Measurements from ENCODE around the gene SMYD3.

Gene SMYD3

DNA sequence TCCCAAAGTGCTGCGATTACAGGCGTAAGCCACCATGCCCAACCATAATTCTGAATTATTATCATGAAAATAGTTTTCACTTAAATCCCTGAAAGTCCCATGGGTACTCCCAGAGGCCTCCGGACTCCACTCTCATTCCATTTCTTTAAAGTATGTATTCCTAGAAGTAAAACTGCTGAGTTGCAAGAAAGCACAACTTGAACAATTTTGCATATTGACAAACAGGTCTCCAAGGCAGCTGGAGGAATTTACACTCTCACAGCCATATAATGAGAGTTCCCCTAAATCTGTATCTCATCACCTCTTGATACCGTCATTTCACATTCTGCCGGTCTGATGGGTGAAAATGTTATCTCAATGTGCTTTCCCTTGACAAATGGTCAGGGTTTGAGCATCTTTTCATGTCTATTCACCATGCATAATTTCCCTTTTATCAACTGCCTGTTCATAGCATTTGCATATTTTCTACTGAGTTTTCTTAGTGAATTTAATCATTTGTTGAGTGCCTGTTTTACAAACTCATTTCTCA is 129.4 kb downstream of the SMYD3 start:
- H3K4me2 ChIP-seq, result no peak overlapping the region
- no peak overlapping the region for H3K27ac ChIP-seq
- no peaks in the 10 kb centered on the region for H4K20me1 ChIP-seq (ENCODE audit: insufficient read depth)
- no peak overlapping the region for H2AFZ ChIP-seq (ENCODE audit: low read depth)
- no peaks in the 10 kb centered on the region for H3K79me2 ChIP-seq (ENCODE audit: insufficient read depth, low read depth)
- TF ChIP-seq CTCF (conservative IDR thresholded peaks at IDR 0.05; ENCODE audit: low read depth, low read length), result no peak
- H3K27me3 ChIP-seq (ENCODE audit: insufficient read depth, low read depth), result no peaks in the 10 kb centered on the region
- no peak overlapping the region for H3K9ac ChIP-seq
- no peaks in the 10 kb centered on the region for H3K4me1 ChIP-seq (ENCODE audit: low read depth, poor library complexity, severe bottlenecking)
- no peak overlapping the region for H3K4me3 ChIP-seq (IDR thresholded peaks at IDR 0.05; ENCODE audit: insufficient read depth, low read depth, low read length)
- no peaks in the 10 kb centered on the region for H3K36me3 ChIP-seq (ENCODE audit: insufficient read depth)

DNA sequence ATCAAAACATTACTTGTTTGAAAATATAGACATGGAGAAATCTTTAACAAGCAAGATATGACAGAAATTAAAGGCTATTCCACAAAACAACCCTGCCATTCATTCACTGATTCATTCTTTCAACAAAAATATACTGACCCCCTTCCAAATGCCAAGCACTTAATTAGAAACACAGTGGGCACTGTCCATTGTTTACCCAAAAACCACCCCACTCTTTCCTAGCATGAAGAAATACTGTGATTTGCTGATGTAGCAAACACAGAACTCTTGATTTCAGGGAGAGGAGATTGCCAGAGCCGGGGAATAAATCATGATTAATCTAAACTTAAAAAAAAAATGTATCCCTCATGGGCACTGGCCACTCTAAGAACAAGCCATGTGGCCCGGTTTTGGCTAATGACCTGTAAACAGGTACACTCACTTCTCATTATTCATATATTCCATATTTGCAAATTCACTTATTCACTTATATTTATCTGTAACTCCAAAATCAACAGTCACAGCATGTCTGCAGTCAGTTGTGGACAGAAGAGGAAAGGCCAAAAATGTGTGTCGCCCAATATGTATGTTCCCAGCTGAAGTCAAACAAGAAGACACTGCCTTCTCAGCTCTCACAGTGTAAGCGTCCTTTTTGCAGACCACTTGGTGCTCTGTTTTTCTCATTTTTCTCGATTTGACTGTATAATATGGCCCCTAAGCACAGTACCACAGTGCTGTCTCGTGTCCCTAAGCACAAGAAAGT is 133.1 kb downstream of the SMYD3 start:
- no peaks in the 10 kb centered on the region for H3K36me3 ChIP-seq (ENCODE audit: insufficient read depth)
- H3K4me3 ChIP-seq (IDR thresholded peaks at IDR 0.05; ENCODE audit: insufficient read depth, low read depth, low read length), result no peak overlapping the region
- no peak overlapping the region for H3K4me2 ChIP-seq
- no peak overlapping the region for H2AFZ ChIP-seq (ENCODE audit: low read depth)
- no peak overlapping the region for H3K9ac ChIP-seq
- H3K27me3 ChIP-seq (ENCODE audit: insufficient read depth, low read depth), result no peaks in the 10 kb centered on the region
- no peak overlapping the region for H3K27ac ChIP-seq
- no peak for TF ChIP-seq CTCF (conservative IDR thresholded peaks at IDR 0.05; ENCODE audit: low read depth, low read length)
- no peaks in the 10 kb centered on the region for H4K20me1 ChIP-seq (ENCODE audit: insufficient read depth)
- no peaks in the 10 kb centered on the region for H3K79me2 ChIP-seq (ENCODE audit: insufficient read depth, low read depth)
- H3K4me1 ChIP-seq (ENCODE audit: low read depth, poor library complexity, severe bottlenecking), result no peaks in the 10 kb centered on the region

- H3K9ac ChIP-seq, result no peak overlapping the region
- no peak overlapping the region for H3K27ac ChIP-seq
- H3K4me1 ChIP-seq (ENCODE audit: low read depth, poor library complexity, severe bottlenecking), result no peaks in the 10 kb centered on the region
- H3K4me2 ChIP-seq, result no peak overlapping the region
- TF ChIP-seq CTCF (conservative IDR thresholded peaks at IDR 0.05; ENCODE audit: low read depth, low read length), result no peak
- H3K4me3 ChIP-seq (IDR thresholded peaks at IDR 0.05; ENCODE audit: insufficient read depth, low read depth, low read length), result no peak overlapping the region
- H4K20me1 ChIP-seq (ENCODE audit: insufficient read depth), result no peaks in the 10 kb centered on the region
- H3K27me3 ChIP-seq (ENCODE audit: insufficient read depth, low read depth), result no peaks in the 10 kb centered on the region
- H3K79me2 ChIP-seq (ENCODE audit: insufficient read depth, low read depth), result no peaks in the 10 kb centered on the region
- no peaks in the 10 kb centered on the region for H3K36me3 ChIP-seq (ENCODE audit: insufficient read depth)
- no peak overlapping the region for H2AFZ ChIP-seq (ENCODE audit: low read depth)
Observed at GRCh38 chr1:246372559-246372958, 134.5 kb downstream of the SMYD3 start.

DNA sequence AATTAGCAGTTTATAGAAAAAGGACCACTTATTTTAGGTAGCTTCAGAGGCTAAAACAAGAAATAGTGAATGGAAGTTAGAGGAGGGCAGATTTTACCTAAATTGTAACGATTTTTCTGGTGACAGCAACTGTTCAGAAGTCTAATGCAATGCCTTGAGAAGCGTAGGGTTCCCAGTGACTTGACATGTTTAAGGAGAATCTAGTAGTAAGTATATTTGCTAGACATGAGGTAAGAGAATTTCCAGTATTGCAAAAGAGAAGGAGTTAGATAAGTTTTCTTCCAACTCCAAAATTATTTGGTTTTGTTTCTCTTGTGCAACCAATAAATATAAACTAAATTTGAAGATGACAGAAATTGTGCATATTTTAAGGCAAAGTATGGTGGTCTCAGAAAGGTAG is 140.0 kb downstream of the SMYD3 start:
- Histone ChIP-seq H3K4me2 (no peak overlapping the region), H3K4me1 (ENCODE audit: low read depth, poor library complexity, severe bottlenecking) (peaks cover 8% of the 10 kb centered on the region), H3K27ac (no peak overlapping the region), H3K36me3 (ENCODE audit: insufficient read depth) (no peaks in the 10 kb centered on the region), H3K9ac (no peak overlapping the region), H3K79me2 (ENCODE audit: insufficient read depth, low read depth) (no peaks in the 10 kb centered on the region), H2AFZ (ENCODE audit: low read depth) (no peak overlapping the region), H3K4me3 (IDR thresholded peaks at IDR 0.05; ENCODE audit: insufficient read depth, low read depth, low read length) (no peak overlapping the region), H4K20me1 (ENCODE audit: insufficient read depth) (no peaks in the 10 kb centered on the region), H3K27me3 (ENCODE audit: insufficient read depth, low read depth) (no peaks in the 10 kb centered on the region)
- TF ChIP-seq CTCF (conservative IDR thresholded peaks at IDR 0.05; ENCODE audit: low read depth, low read length), result no peak
